ENCODE measurements around the gene SPIRE2.
A peak's percentile ranks its signal among the peaks of the same experiment; 100 is the strongest.
"Not testable (repeated sequence)": the region's sequence is repeated elsewhere in the genome, so short reads cannot be mapped to it uniquely, and the experiment has no call there.

The SPIRE2 gene, protein sequence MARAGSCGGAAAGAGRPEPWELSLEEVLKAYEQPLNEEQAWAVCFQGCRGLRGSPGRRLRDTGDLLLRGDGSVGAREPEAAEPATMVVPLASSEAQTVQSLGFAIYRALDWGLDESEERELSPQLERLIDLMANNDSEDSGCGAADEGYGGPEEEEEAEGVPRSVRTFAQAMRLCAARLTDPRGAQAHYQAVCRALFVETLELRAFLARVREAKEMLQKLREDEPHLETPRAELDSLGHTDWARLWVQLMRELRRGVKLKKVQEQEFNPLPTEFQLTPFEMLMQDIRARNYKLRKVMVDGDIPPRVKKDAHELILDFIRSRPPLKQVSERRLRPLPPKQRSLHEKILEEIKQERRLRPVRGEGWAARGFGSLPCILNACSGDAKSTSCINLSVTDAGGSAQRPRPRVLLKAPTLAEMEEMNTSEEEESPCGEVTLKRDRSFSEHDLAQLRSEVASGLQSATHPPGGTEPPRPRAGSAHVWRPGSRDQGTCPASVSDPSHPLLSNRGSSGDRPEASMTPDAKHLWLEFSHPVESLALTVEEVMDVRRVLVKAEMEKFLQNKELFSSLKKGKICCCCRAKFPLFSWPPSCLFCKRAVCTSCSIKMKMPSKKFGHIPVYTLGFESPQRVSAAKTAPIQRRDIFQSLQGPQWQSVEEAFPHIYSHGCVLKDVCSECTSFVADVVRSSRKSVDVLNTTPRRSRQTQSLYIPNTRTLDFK

DNA sequence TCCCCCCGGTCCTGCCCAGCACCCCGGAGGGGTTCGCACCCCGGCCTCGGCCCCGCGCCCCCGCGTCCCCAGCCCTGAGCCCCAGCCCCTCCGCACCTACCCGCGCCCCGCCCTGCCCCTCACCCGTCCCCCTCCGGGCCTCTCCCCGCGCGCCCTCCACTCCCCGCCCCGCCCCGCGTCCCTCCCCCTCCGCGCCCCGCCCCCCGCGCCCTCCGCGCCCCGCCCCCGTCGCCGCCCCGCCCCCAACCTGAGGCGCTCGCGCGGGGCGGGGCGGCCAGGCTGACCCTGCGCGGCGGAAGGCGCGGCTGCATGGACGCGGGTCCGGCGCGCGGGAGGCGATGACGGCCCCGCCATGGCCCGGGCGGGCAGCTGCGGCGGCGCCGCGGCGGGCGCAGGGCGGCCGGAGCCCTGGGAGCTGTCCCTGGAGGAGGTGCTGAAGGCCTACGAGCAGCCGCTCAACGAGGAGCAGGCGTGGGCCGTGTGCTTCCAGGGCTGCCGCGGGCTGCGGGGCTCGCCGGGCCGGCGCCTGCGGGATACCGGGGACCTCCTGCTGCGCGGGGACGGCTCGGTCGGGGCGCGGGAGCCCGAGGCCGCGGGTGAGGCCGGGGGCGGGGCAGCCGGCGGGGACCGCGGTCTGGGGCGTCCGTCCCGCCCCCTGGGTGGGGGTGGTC lies at the start of gene SPIRE2:
Gene SPIRE2, plus strand, starts transcription at position 277 of the 671 bp plus-strand sequence. Its CDS starts 76 bp downstream, at position 353.
- peak; percentile 27 to 37 for DNase-seq (ENCODE audit: low read depth in 2 of 2)

DNA sequence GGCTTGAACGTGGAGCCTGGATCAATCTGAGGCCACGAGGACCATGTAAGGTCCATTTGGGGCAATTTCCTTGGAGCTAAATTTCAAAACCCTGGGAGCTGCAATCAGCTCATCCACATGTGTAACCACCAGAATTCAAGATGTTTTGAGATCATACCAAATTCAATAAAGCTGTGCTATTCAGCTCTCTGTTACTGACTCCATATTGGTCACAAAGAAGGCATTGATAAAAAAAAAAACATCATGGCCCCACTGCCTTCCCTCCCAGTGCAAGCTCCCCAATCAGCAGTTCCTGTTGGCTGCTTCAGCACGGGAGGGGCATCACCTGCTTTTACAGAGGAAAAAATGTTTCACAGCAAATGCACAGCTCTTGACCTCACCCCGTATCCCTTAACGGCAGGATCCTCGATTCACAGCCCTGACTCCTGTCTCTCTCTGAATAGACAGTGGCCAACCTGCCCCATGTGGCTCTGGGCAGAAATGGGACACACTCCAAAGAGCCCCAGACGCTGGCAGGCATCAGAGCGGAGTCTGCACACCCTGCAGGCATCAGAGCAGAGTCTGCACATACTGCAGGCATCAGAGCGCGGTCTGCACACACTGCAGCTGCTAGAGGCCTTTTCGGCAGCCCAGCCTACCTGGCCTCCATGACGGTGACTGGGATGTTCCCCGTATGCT lies 48.9 kb upstream of the SPIRE2 start:
- no peak for DNase-seq (ENCODE audit: low read depth in 2 of 2)

DNA sequence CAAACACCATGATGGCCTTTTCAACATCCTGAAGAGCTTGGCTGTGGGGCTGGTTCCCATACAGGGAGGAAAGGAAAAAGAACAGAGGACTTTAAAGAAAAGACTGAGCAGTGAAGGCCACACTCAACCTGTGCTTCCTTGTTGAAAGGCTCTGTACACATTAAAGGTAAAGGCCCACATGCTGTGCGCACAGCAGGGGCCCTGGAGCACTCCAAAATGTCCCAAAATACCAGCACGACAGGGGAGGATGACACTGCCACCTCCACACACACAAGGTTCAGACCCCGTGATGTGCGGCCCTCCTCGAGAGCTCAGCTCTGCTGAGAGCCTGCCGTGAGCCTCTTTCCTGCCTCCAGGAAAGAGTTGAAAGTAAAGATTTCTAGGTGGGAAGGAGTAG lies 48.4 kb upstream of the SPIRE2 start:
- DNase-seq (ENCODE audit: low read depth in 2 of 2): no peak

DNA sequence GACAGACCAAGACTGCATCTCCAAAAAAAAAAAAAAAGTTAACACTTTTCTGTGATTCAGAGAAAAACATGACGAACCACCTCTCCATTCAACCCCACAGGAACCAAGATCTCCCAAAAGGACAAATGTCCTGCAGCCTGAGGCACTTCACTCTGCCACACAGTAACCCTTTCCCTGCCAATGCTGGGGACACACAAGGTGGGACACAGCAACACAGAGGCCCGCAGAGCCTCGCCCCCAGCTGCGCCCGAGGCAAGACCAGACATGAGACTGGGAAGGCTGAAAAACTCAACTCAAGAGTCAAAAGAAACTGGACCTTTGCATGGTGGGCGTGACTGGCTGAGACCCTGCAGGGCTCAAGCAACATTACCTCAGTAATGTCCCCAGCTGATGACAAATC lies 45.8 kb upstream of the SPIRE2 start:
- no peak for DNase-seq (ENCODE audit: low read depth in 2 of 2)

DNA sequence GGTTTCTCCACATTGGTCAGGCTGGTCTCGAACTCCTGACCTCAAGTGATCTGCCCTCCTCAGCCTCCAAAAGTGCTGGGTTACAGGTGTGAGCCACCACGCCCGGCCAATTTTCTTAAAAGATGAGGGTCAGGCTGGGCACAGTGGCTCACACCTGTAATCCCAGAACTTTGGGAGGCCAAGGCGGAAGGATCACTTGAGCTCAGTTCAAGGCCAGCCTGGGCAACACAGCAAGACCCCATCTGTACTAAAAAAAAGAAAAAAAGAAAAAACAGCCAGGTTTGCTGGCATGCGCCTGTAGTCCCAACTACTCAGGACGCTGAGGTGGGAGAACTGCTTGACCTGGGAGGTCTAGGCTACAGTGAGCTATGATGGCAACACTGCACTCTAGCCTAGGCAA lies 44.3 kb upstream of the SPIRE2 start:
- not testable (repeated sequence) for DNase-seq (ENCODE audit: low read depth in 2 of 2)

DNA sequence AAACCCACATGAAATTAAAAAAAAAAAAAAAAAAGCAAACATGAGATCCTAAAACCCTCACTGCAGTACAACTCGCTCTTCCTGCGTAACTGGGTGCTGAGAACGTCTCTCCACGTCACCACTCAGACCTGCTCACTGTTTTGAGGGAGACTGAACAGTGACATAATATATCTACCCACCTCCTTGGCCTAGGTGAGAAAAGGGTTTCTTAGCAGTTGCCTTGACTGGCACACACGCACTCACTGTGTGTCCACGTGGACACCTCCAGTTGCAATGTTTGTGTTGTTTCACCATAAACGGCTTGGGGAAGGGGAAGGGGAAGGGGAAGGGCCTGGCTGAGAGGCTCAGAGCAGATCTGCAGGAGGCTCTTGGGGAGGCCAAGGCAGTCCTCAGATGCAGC lies 43.9 kb upstream of the SPIRE2 start:
- no peak for DNase-seq (ENCODE audit: low read depth in 2 of 2)

DNA sequence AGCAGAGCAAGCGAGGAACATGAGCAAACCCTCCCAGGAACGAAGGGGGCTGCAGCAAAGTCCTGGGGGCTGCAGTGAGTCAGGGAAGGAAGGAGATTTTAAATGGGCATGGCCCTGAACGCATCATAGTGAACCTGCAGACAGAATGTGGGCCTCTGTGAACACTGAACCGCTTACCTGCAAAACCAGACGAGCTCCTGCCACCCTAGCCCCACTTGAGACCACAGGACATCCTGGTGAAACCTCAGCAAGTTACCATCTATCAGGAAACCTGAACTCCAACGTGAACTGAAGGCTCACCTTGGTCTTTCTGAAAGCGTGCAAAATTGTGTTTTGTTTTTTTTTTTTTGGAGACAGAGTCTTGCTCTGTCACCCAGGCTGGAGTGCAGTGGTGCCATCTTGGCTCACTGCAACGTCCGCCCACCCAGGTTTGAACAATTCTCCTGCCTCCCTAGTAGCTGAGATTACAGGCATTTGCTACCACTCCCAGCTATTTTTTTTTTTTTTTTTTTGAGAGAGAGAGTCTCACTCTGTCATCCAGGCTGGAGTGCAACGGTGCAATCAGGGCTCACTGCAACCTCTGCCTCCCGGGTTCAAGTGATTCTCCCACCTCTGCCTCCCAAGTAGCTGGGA lies 42.6 kb upstream of the SPIRE2 start:
- no peak for DNase-seq (ENCODE audit: low read depth in 2 of 2)

DNA sequence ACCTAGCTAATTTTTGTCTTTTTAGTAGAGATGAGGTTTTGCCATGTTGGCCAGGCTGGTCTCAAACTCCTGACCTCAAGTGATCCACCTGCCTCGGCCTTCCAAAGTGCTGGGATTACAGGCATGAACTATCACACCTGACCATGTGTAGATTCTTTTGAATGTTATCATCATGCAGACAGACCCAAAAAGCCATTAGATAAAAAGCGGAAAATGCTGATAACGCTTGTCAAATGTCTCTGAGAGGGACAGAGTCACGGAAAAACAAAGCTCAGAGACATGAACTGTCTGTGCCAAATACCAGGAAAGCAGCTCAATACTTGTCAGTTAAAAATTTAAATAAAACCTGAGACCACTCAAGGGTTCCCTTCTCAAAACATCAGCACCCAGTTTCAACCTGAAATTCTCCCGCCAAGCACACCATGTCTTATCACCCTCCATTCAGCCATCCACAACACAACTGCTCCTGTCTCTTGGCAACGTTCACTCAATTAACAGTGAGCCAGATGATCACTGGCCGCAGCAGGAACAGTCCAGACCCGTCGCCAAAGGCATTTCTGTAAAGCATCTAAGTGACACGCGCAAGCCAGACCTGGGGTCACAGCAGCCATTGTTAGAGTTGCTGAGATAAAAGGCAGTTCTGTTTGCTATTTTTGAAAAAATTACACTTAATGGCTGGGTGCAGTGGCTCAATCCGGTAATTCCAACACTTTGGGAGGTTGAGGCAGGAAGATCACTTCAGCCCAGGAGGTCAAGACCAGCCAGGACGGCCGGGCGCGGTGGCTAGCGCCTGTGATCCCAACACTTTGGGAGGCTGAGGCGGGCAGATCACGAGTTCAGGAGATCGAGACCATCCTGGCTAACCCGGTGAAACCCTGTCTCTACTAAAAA lies 41.6 kb upstream of the SPIRE2 start:
- DNase-seq (ENCODE audit: low read depth in 2 of 2): no peak

DNA sequence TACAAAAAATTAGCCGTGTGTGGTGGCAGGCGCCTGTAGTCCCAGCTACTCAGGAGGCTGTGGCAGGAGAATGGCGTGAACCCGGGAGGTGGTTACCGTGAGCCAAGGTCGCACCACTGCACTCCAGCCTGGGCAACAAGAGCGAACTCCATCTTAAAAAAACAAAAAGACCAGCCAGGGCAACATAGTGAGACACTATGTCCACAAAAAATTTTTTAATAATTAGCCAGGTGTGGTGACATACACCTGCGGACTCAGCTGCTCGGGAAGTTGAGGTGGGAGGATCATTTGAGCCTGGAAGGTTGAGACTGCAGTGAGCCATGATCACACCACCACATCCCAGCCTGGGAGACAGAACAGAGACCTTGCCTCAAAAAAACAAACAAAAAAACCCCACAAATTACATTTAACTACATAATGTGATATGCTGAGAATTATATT lies 40.9 kb upstream of the SPIRE2 start:
- no peak for DNase-seq (ENCODE audit: low read depth in 2 of 2)

DNA sequence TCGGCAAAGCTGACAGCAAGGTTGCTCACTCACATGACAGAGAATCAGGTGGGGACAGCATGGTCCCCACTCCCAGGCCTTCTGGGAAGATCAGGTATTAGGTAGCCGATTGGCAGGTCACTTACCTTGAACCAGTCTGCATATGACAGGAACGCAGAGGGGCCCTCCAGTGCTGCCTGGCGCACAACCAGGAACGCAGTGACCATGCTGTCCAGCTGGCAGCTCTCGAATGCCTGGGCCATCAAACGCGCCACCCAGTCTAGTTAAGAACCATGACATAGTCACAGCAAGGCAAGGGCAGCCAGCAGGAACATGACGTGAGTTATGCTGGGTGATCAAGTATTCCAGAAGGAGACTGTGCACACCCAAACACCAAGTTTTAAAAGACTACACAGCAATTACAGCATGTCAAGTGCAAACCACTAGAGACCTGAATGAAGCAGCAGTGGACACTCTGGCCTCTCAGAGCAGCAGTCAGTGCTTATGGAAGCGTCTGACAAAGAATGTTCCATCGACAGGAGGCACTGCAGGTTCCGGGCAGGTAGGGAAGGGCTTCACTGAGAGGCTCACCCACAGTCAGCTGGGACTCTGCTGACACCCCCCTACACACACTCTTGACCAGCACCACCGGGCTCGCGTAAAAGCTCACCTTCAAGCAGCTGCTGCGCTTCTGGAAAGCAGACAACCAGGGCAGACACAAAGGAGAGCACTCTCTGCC lies 36.8 kb upstream of the SPIRE2 start:
- DNase-seq (ENCODE audit: low read depth in 2 of 2): no peak

DNA sequence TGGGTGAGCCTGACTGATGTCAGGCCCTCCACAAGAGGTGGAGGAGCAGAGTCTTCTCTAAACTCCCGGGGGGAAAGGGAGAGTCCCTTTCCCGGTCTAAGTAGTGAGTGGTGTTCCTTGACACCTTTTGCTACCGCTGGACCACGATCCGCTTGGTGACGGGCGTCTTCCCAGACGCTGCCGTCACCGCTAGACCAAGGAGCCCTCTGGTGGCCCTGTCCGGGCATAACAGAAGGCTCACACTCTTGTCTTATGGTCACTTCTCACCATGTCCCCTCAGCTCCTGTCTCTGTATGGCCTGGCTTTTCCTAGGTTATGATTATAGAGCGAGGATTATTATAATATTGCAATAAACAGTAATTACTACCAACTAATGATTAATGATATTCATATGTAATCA lies 35.2 kb upstream of the SPIRE2 start:
- DNase-seq (ENCODE audit: low read depth in 2 of 2): peak in 1 of 2 donors; percentile 29

DNA sequence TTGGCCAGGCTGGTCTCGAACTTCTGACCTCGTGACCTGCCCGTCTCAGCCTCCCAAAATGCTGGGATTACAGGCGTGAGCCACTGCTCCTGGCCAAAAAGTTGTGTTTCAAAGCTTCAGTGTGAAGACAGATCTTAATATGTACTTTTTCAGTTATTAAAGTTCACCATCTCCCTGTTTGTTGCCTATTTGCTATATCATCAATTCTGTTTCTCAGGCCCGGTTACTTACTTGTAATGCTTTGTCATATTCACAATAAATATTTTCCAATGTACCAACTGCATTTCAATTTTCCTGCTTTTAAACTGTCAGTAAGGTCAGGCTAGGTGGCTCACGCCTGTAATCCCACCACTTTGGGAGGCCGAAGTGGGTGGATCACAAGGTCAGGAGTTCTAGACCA lies 34.3 kb upstream of the SPIRE2 start:
- DNase-seq (ENCODE audit: low read depth in 2 of 2): no peak

DNA sequence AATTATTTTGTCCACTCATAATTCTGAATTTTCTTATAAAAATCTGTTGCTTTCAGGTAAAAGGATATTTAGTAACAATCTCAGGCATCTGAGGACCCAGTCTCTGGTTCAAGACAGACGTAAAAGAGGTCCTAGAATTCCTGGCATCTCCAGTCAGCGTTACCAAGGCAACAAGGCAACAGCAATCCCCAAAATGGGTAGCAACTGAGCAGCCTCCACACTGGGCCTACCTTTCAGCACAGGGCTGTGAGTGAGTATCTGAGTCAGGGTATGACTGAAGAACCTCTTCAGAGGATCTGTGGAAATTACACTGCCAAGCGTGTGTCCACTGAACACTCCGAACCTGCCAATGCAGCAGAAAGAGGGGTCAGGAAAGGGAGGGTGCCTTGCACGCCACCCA lies 32.6 kb upstream of the SPIRE2 start:
- no peak for DNase-seq (ENCODE audit: low read depth in 2 of 2)

DNA sequence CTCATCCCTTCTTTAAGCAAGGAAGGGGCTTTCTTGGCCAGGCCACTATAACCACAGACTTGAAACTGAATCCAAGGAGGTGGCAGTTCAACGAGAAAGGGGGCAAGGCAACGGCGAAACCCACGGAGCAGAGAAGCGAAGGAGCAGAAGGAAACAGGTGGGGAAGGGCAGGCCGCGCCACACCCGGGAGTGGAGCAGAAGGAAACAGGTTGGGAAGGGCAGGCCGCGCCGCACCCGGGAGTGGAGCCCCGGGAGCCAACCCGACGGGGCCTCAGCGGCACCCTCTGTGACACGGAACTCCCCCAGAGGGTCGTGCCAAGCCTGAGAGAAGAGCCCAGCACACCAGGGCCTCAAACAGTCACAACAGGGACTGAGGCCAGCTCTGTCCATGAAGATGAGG lies 32.2 kb upstream of the SPIRE2 start:
- no peak for DNase-seq (ENCODE audit: low read depth in 2 of 2)

DNA sequence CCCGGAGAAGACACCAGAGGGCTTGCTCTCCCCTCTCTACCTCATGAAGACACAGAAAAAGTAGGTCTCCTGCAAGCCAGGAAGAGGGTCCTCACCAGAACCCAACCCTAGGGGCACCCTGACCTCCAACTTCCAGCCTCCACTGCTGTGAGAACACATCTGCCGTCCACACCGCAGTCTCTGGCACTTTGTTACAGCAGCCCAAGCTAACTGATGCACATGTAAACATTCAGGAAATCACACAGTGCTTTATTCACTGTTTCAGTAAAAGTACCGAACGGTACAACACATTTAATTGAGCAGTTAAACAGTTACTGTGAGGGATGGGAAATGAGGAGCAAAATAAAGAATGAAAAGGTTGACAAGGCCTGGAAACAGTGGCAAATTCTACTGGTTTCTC lies 30.1 kb upstream of the SPIRE2 start:
- no peak for DNase-seq (ENCODE audit: low read depth in 2 of 2)

DNA sequence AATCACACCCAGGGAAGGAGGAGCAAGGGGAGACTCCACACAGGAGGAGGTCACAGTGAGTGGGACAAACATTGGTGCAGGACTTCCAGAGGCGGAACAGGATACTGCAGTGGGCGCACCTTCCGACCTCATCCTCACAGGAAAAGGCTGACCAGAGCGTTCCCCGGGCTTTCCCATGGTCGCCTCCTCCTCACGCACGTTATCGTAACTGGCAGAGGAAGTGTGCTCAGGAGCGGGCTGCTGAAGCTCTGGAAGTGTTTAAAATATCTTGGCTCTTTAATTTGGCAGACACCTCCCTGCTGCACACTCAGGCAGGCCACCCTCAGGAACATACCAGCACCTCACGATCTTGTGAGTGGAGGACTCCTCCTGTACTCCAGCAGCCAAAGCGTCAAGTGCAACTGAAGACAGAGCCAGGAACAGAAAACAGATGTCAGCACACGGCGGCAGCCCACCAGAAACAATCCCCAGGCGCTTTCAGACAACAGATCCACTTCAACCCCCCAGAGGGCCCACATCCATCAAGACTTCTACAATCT lies 29.4 kb upstream of the SPIRE2 start:
- no peak for DNase-seq (ENCODE audit: low read depth in 2 of 2)

DNA sequence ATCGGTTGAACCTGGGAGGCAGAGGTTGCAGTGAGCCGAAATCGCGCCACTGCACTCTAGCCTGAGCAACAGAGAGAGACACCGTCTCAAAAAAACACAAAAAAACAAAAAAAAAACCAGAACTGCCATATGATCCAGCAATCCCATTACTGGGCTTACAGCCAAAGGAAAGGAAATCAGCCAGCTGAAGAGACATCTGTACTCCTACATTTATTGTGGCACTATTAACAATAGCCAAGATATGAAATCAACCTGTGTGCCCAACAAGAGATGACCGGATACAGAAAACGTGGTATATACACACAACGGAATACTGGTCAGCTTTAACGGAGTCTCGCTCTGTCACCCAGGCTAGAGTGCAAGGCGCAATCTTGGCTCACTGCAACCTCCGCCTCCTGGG lies 26.5 kb upstream of the SPIRE2 start:
- DNase-seq (ENCODE audit: low read depth in 2 of 2): no peak

DNA sequence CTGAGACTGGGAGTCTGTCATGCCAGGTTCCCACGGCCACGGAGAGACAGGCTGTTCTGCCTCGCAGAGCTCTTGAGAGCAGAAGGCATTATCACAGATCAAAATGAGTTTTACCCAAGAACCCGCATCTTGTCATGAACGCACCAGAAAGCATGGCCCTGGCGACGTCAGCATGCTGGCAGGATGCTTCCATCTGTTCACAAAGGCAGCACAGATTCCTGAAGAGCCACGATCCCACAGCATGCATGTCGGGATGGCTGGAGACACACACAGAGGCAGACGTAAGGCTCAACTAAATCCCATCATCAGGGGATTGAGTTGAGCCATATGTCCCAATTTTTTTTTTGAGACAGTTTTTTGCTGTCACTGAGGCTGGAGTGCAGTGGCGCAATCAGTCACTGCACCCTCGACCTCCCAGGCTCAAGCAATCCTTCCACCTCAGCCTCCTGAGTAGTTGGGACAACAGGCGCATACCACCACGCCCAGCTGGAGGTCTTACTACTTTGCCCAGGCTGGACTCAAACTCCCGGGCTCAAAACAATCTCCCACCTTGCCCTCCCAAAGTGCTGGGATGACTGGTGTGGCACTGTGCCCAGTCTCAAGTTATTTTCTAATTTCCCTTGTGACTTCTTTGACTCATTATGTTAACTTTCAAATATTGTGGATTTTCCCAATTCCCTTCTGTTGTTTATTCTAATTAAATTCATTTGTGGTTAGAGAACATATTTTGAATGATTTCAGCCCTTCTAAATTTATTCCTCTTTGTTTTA lies 23.0 kb upstream of the SPIRE2 start:
- DNase-seq (ENCODE audit: low read depth in 2 of 2): no peak

Measured in stimulated activated CD8-positive, alpha-beta memory T cell treated with anti-CD3 and anti-CD28 coated beads, Interleukin-7, amount 100 ng/mL, for 1 hour (primary cell).